ENCODE data around the gene ZFP69B.
A peak's percentile ranks its signal among the peaks of the same experiment; 100 is the strongest.

The ZFP69B gene

GRCh38 chr1:40432644-40433390 lies 17.5 kb upstream of the ZFP69B start:
- POLR2A ChIA-PET = no interaction called here
- TF ChIP-seq BHLHE40 (IDR thresholded peaks at IDR 0.05; ENCODE audit: borderline replicate concordance) (no peak), FOXK2 (IDR thresholded peaks at IDR 0.05) (no peak), FOXA1 (IDR thresholded peaks at IDR 0.05) (no peak), PKNOX1 (IDR thresholded peaks at IDR 0.05) (no peak), HDGF (IDR thresholded peaks at IDR 0.05; ENCODE audit: borderline replicate concordance) (no peak), LEF1 (IDR thresholded peaks at IDR 0.05; ENCODE audit: borderline replicate concordance) (no peak), CTBP1 (IDR thresholded peaks at IDR 0.05; ENCODE audit: borderline replicate concordance) (no peak), ZNF384 (IDR thresholded peaks at IDR 0.05) (no peak), ELF4 (IDR thresholded peaks at IDR 0.05) (no peak), SP1 (IDR thresholded peaks at IDR 0.05) (no peak), TARDBP (IDR thresholded peaks at IDR 0.05) (no peak), FOXM1 (IDR thresholded peaks at IDR 0.05; ENCODE audit: borderline replicate concordance) (no peak), ARNT (IDR thresholded peaks at IDR 0.05) (no peak), NFRKB (IDR thresholded peaks at IDR 0.05) (no peak), SUZ12 (IDR thresholded peaks at IDR 0.05) (no peak), L3MBTL2 (conservative IDR thresholded peaks at IDR 0.05) (no peak)
- DNase-seq (ENCODE audit: extremely low spot score) = no peak
- CTCF ChIA-PET = no interaction called here

- no peak for DNase-seq (ENCODE audit: extremely low spot score)
- POLR2A ChIA-PET = interaction anchor here (1.6 kb wide), 1 partner anchor 15 kb away, joined by 6 read pairs; the partner anchor contains the start of gene ZFP69B
- TF ChIP-seq TARDBP (IDR thresholded peaks at IDR 0.05) (no peak), HDGF (IDR thresholded peaks at IDR 0.05; ENCODE audit: borderline replicate concordance) (no peak), PKNOX1 (IDR thresholded peaks at IDR 0.05) (no peak), ARNT (IDR thresholded peaks at IDR 0.05) (no peak), ELF4 (IDR thresholded peaks at IDR 0.05) (no peak), NFRKB (IDR thresholded peaks at IDR 0.05) (no peak), ZNF384 (IDR thresholded peaks at IDR 0.05) (no peak), SP1 (IDR thresholded peaks at IDR 0.05) (no peak), FOXM1 (IDR thresholded peaks at IDR 0.05; ENCODE audit: borderline replicate concordance) (no peak), L3MBTL2 (conservative IDR thresholded peaks at IDR 0.05) (no peak), FOXK2 (IDR thresholded peaks at IDR 0.05) (no peak), CTBP1 (IDR thresholded peaks at IDR 0.05; ENCODE audit: borderline replicate concordance) (no peak), FOXA1 (IDR thresholded peaks at IDR 0.05) (no peak), SUZ12 (IDR thresholded peaks at IDR 0.05) (no peak), BHLHE40 (IDR thresholded peaks at IDR 0.05; ENCODE audit: borderline replicate concordance) (no peak), LEF1 (IDR thresholded peaks at IDR 0.05; ENCODE audit: borderline replicate concordance) (no peak)
- CTCF ChIA-PET = interaction anchor here (0.6 kb wide), 1 partner anchor 280 kb away, joined by 3 read pairs; no protein-coding TSS in a partner anchor
Observed at GRCh38 chr1:40435471-40435870, 14.8 kb upstream of the ZFP69B start.

GRCh38 chr1:40435876-40436275 lies 14.4 kb upstream of the ZFP69B start:
- ChIA-PET CTCF (interaction anchor here (0.6 kb wide), 1 partner anchor 281 kb away, joined by 3 read pairs; no protein-coding TSS in a partner anchor), POLR2A (interaction anchor here (1.6 kb wide), 1 partner anchor 14 kb away, joined by 6 read pairs; the partner anchor contains the start of gene ZFP69B)
- TF ChIP-seq HDGF (IDR thresholded peaks at IDR 0.05; ENCODE audit: borderline replicate concordance) (no peak), ARNT (IDR thresholded peaks at IDR 0.05) (no peak), PKNOX1 (IDR thresholded peaks at IDR 0.05) (no peak), CTBP1 (IDR thresholded peaks at IDR 0.05; ENCODE audit: borderline replicate concordance) (no peak), ELF4 (IDR thresholded peaks at IDR 0.05) (no peak), SP1 (IDR thresholded peaks at IDR 0.05) (no peak), FOXM1 (IDR thresholded peaks at IDR 0.05; ENCODE audit: borderline replicate concordance) (no peak), BHLHE40 (IDR thresholded peaks at IDR 0.05; ENCODE audit: borderline replicate concordance) (no peak), SUZ12 (IDR thresholded peaks at IDR 0.05) (no peak), FOXA1 (IDR thresholded peaks at IDR 0.05) (no peak), NFRKB (IDR thresholded peaks at IDR 0.05) (no peak)
- no peak for DNase-seq (ENCODE audit: extremely low spot score)

- DNase-seq (ENCODE audit: extremely low spot score) = peak; percentile 57
- POLR2A ChIA-PET = interaction anchor here (1.7 kb wide), 1 partner anchor 12 kb away, joined by 5 read pairs; the partner anchor contains the start of gene ZFP69B
- CTCF ChIA-PET = interaction anchor here (0.6 to 2.1 kb wide), 14 partner anchors 10 to 464 kb away, joined by 3 to 10 read pairs (median 4); partner anchors contain the start of genes PPT1 and ZFP69B
- TF ChIP-seq LEF1 (IDR thresholded peaks at IDR 0.05; ENCODE audit: borderline replicate concordance) (no peak), NFRKB (IDR thresholded peaks at IDR 0.05) (no peak), SUZ12 (IDR thresholded peaks at IDR 0.05) (no peak), L3MBTL2 (conservative IDR thresholded peaks at IDR 0.05) (no peak)
Observed at GRCh38 chr1:40438391-40439015, 11.8 kb upstream of the ZFP69B start.

- TF ChIP-seq CTBP1 (IDR thresholded peaks at IDR 0.05; ENCODE audit: borderline replicate concordance) (no peak), SP1 (IDR thresholded peaks at IDR 0.05) (no peak), LEF1 (IDR thresholded peaks at IDR 0.05; ENCODE audit: borderline replicate concordance) (no peak), L3MBTL2 (conservative IDR thresholded peaks at IDR 0.05) (no peak), ARNT (IDR thresholded peaks at IDR 0.05) (no peak), BHLHE40 (IDR thresholded peaks at IDR 0.05; ENCODE audit: borderline replicate concordance) (no peak), TARDBP (IDR thresholded peaks at IDR 0.05) (no peak), ZNF384 (IDR thresholded peaks at IDR 0.05) (no peak), FOXA1 (IDR thresholded peaks at IDR 0.05) (no peak)
- CTCF ChIA-PET = interaction anchor here (1.2 to 1.7 kb wide), 3 partner anchors 11 to 287 kb away, joined by 3 to 6 read pairs (median 3); partner anchors contain the start of gene ZFP69B
- POLR2A ChIA-PET = no interaction called here
- DNase-seq (ENCODE audit: extremely low spot score) = no peak
Observed at GRCh38 chr1:40439247-40439646, 11.0 kb upstream of the ZFP69B start.

All from HEK293T (cell line).